HCT116 (cell line): ENCODE data around the gene RBMXL3. TPM values are rescaled to one million over a fixed set of nuclear protein-coding genes. Genes with fewer than 3 reads are reported as not detected.

Source experiments
- ATAC-seq: fragments of 200-7000 bp; cut with Tn5 transposase; 2 replicates; pipeline ENCODE4 v1.9.1; 2020; ENCODE audit warnings: mild to moderate bottlenecking, moderate library complexity
- BruUV-seq: library from RNA; stranded (reverse); fragments of 400-500 nt; replicated peaks from 2 replicates; lab custom pipeline; 2021; lab: Mats Ljungman, UMichigan
- CTCF ChIA-PET: fragments of 300-600 bp; sonication (Branson Sonifier 250); formaldehyde crosslinking; loops from one replicate; lab custom pipeline; 2021; ENCODE audit warnings: antibody characterized with exemption; lab: Charles Lee
- POLR2A ChIA-PET: fragments of 300-600, 350-600 bp; sonication (Branson Sonifier 250); formaldehyde crosslinking; loops from one replicate; lab custom pipeline; 2021; ENCODE audit warnings: antibody characterized with exemption; lab: Charles Lee
- RAD21 ChIA-PET, 2 experiments: fragments of 300-600 bp; sonication (Branson Sonifier 250); formaldehyde crosslinking; loops; one replicate each; lab custom pipeline; 2023; ENCODE audit warnings: low total read pairs in 2 of 2; ENCODE audit not compliant: uncharacterized antibody in 2 of 2, unreplicated experiment in 2 of 2, low non-redundant PET in 1 of 2; lab: Charles Lee
- DNase-seq: peaks from one replicate; pipeline ENCODE4 v3.0.0-alpha.2; 2010; ENCODE audit warnings: low read depth, low spot score
- H2AFZ ChIP-seq: fragments of 200-600 bp; shearing (Covaris generic), sonication (generic); 2 replicates; pipeline ENCODE4 v1.6.1; 2017; ENCODE audit warnings: low read depth, mixed run types, mixed read lengths, antibody characterized with exemption, low read length; ENCODE audit not compliant: poor library complexity, severe bottlenecking
- H3K27ac ChIP-seq: 2 replicates; pipeline ENCODE4 v1.5.1; 2012; ENCODE audit warnings: low read depth, low read length
- H3K27me3 ChIP-seq: fragments of 200-600 bp; sonication (generic); 2 replicates; pipeline ENCODE4 v1.6.1; 2016; ENCODE audit warnings: mixed run types, low read length, mixed read lengths; ENCODE audit not compliant: insufficient read depth
- H3K36me3 ChIP-seq, 2 experiments: fragments of 200-500 bp in 1 of 2; fragments of 200-600 bp in 1 of 2; sonication (Bioruptor generic) in 1 of 2; sonication (generic) in 1 of 2; 2 replicates each; pipeline versions ENCODE4 v1.5.1 to v1.6.1; 2014 to 2016; ENCODE audit warnings: low read length in 2 of 2, inconsistent platforms in 1 of 2, mixed read lengths in 1 of 2, mixed run types in 1 of 2; ENCODE audit not compliant: insufficient read depth in 2 of 2, control insufficient read depth in 1 of 2
- H3K4me1 ChIP-seq, 2 experiments: fragments of 200-600 bp in 1 of 2; sonication (generic) in 1 of 2; 2 replicates each; pipeline versions ENCODE4 v1.5.1 to v1.6.1; 2012 to 2017; ENCODE audit warnings: low read length in 2 of 2, inconsistent platforms in 1 of 2, mild to moderate bottlenecking in 1 of 2, mixed read lengths in 1 of 2, mixed run types in 1 of 2, moderate library complexity in 1 of 2; ENCODE audit not compliant: insufficient read depth in 2 of 2, control insufficient read depth in 1 of 2
- H3K4me2 ChIP-seq: fragments of 200-600 bp; sonication (generic); 2 replicates; pipeline ENCODE4 v1.6.1; 2017; ENCODE audit warnings: mixed run types, low read length, mixed read lengths
- H3K4me3 ChIP-seq, 2 experiments: fragments of 200-600 bp in 1 of 2; sonication (generic) in 1 of 2; replicated peaks in 1 of 2; 2 replicates each; pipeline ENCODE4 v1.5.1; 2011 to 2016; ENCODE audit warnings: low read length in 2 of 2, control low read depth in 1 of 2, low read depth in 1 of 2, mild to moderate bottlenecking in 1 of 2, mixed read lengths in 1 of 2, mixed run types in 1 of 2
- H3K79me2 ChIP-seq: fragments of 200-600 bp; sonication (generic); 2 replicates; pipeline ENCODE4 v1.6.1; 2017; ENCODE audit warnings: mild to moderate bottlenecking, mixed run types, low read length, moderate library complexity, mixed read lengths; ENCODE audit not compliant: insufficient read depth
- H3K9ac ChIP-seq: fragments of 200-600 bp; sonication (generic); 2 replicates; pipeline ENCODE4 v1.6.1; 2016; ENCODE audit warnings: low read length, mixed read lengths
- H3K9me2 ChIP-seq: fragments of 200-600 bp; sonication (generic), shearing (Covaris generic); 2 replicates; pipeline ENCODE4 v1.6.1; 2017; ENCODE audit warnings: mixed run types, mild to moderate bottlenecking, moderate library complexity; ENCODE audit not compliant: insufficient read depth
- H3K9me3 ChIP-seq, 2 experiments: fragments of 200-500 bp in 1 of 2; fragments of 200-600 bp in 1 of 2; sonication (Bioruptor generic) in 1 of 2; sonication (generic) in 1 of 2; 2 replicates each; pipeline ENCODE4 v1.6.1; 2014 to 2017; ENCODE audit warnings: low read length in 2 of 2, mixed read lengths in 2 of 2, inconsistent platforms in 1 of 2, low read depth in 1 of 2, mild to moderate bottlenecking in 1 of 2, mixed run types in 1 of 2, moderate library complexity in 1 of 2; ENCODE audit not compliant: control insufficient read depth in 1 of 2, insufficient read depth in 1 of 2
- H4K20me1 ChIP-seq: fragments of 200-600 bp; sonication (generic), shearing (Covaris generic); 2 replicates; pipeline ENCODE4 v1.6.1; 2017; ENCODE audit warnings: mixed run types, mild to moderate bottlenecking, moderate library complexity; ENCODE audit not compliant: insufficient read depth
- EGR1 ChIP-seq: IDR thresholded peaks from 2 replicates; pipeline ENCODE4 v1.6.1; 2012; ENCODE audit warnings: low read depth
- EZH2 ChIP-seq: fragments of 200-600 bp; sonication (generic); IDR thresholded peaks from 2 replicates; pipeline ENCODE4 v1.6.1; 2017; ENCODE audit warnings: antibody characterized with exemption, mixed run types
- EZH2phosphoT487 ChIP-seq: fragments of 200-600 bp; IDR thresholded peaks from 2 replicates; pipeline ENCODE4 v1.6.1; 2018; ENCODE audit warnings: antibody characterized with exemption, borderline replicate concordance
- FOSL1 ChIP-seq: IDR thresholded peaks from 2 replicates; pipeline ENCODE4 v1.6.1; 2012; ENCODE audit warnings: low read depth
- JUND ChIP-seq: IDR thresholded peaks from 2 replicates; pipeline ENCODE4 v1.6.1; 2012
- POLR2A ChIP-seq: IDR thresholded peaks from 2 replicates; pipeline ENCODE4 v1.7.0; 2011; ENCODE audit warnings: borderline replicate concordance; ENCODE audit not compliant: insufficient read depth, insufficient read length; ENCODE audit errors: extremely low read depth
- SP1 ChIP-seq: IDR thresholded peaks from 2 replicates; pipeline ENCODE4 v1.6.1; 2012; ENCODE audit warnings: low read depth
- YY1 ChIP-seq: IDR thresholded peaks from 2 replicates; pipeline ENCODE4 v1.6.1; 2011; ENCODE audit warnings: low read length, low read depth, moderate library complexity, mild to moderate bottlenecking; ENCODE audit not compliant: insufficient replicate concordance; ENCODE audit errors: extremely low read depth
- ZNF274 ChIP-seq: fragments of 200-500 bp; sonication (Bioruptor generic); IDR thresholded peaks from 2 replicates; pipeline ENCODE4 v1.6.1; 2014; ENCODE audit warnings: mild to moderate bottlenecking, low read depth, low read length, inconsistent platforms
- intact Hi-C: fragments of 100-400 bp; cut with micrococcal nuclease; formaldehyde crosslinking; loops from 2 replicates; pipeline ENCODE4 v1.10.0; 2022
- total RNA-seq: library from RNA; stranded (reverse); gene quantifications from one replicate; pipeline ENCODE4 v1.2.1, GENCODE V29; 2021; ENCODE audit not compliant: unreplicated experiment
- TF ChIP-seq, protein P1 (sequence below): IDR thresholded peaks from 2 replicates; pipeline ENCODE4 v1.6.1; 2012; ENCODE audit warnings: low read depth
- TF ChIP-seq, protein P2 (sequence below): IDR thresholded peaks from 2 replicates; pipeline ENCODE4 v1.6.1; 2011; ENCODE audit warnings: mild to moderate bottlenecking, low read length, moderate library complexity; ENCODE audit not compliant: insufficient replicate concordance; ENCODE audit errors: extremely low read depth

Gene RBMXL3
- total RNA-seq, 1 experiment from 2014 or later: not detected

- no TSS peak for BruUV-seq
These were observed 3.1 kb downstream of the RBMXL3 start for GRCh38 chrX:115192244-115192700.

DNA sequence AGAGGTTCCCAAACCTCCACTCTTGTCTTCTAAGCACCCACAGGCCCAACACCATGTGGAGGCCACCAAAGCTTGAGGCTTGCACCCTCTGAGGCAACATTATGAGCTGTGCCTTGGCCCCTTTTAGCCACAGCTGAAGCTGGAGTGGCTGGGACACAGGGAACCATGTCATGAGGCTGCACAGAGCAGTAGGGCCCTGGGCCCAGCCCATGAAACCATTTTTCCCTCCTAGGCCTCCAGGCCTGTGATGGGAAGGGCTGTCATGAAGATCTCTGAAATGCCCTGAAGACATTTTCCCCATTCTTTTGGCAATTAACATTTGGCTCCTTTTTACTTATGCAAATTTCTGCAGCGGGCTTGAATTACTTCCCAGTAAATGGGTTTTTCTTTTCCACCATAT lies 14.8 kb downstream of the RBMXL3 start:
- Histone ChIP-seq H3K79me2 (no peaks in the 10 kb centered on the region), H3K4me3 (no peak overlapping the region), H3K9me3 (no peaks in the 10 kb centered on the region), H3K9me2 (no peaks in the 10 kb centered on the region), H3K9ac (no peak overlapping the region), H4K20me1 (no peaks in the 10 kb centered on the region), H2AFZ (no peak overlapping the region), H3K27ac (no peak overlapping the region), H3K27me3 (no peaks in the 10 kb centered on the region), H3K36me3 (no peaks in the 10 kb centered on the region), H3K4me2 (no peak overlapping the region), H3K4me1 (no peaks in the 10 kb centered on the region)
- no peak for TF ChIP-seq FOSL1
- TF ChIP-seq, protein P1, sequence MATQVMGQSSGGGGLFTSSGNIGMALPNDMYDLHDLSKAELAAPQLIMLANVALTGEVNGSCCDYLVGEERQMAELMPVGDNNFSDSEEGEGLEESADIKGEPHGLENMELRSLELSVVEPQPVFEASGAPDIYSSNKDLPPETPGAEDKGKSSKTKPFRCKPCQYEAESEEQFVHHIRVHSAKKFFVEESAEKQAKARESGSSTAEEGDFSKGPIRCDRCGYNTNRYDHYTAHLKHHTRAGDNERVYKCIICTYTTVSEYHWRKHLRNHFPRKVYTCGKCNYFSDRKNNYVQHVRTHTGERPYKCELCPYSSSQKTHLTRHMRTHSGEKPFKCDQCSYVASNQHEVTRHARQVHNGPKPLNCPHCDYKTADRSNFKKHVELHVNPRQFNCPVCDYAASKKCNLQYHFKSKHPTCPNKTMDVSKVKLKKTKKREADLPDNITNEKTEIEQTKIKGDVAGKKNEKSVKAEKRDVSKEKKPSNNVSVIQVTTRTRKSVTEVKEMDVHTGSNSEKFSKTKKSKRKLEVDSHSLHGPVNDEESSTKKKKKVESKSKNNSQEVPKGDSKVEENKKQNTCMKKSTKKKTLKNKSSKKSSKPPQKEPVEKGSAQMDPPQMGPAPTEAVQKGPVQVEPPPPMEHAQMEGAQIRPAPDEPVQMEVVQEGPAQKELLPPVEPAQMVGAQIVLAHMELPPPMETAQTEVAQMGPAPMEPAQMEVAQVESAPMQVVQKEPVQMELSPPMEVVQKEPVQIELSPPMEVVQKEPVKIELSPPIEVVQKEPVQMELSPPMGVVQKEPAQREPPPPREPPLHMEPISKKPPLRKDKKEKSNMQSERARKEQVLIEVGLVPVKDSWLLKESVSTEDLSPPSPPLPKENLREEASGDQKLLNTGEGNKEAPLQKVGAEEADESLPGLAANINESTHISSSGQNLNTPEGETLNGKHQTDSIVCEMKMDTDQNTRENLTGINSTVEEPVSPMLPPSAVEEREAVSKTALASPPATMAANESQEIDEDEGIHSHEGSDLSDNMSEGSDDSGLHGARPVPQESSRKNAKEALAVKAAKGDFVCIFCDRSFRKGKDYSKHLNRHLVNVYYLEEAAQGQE: no peak
- TF ChIP-seq EZH2phosphoT487: no peak
- TF ChIP-seq YY1: no peak
- TF ChIP-seq POLR2A: no peak
- TF ChIP-seq EZH2: no peak
- no peak for TF ChIP-seq ZNF274
- no peak for TF ChIP-seq EGR1
- no peak for TF ChIP-seq JUND
- TF ChIP-seq SP1: no peak
- TF ChIP-seq, protein P2, sequence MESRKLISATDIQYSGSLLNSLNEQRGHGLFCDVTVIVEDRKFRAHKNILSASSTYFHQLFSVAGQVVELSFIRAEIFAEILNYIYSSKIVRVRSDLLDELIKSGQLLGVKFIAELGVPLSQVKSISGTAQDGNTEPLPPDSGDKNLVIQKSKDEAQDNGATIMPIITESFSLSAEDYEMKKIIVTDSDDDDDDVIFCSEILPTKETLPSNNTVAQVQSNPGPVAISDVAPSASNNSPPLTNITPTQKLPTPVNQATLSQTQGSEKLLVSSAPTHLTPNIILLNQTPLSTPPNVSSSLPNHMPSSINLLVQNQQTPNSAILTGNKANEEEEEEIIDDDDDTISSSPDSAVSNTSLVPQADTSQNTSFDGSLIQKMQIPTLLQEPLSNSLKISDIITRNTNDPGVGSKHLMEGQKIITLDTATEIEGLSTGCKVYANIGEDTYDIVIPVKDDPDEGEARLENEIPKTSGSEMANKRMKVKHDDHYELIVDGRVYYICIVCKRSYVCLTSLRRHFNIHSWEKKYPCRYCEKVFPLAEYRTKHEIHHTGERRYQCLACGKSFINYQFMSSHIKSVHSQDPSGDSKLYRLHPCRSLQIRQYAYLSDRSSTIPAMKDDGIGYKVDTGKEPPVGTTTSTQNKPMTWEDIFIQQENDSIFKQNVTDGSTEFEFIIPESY: no peak
- BruUV-seq: no TSS peak
- ATAC-seq (no peak), DNase-seq (no peak)
- ChIA-PET POLR2A (no interaction called here), RAD21 (no interaction called here), CTCF (no interaction called here)
- intact Hi-C loops: no loop called here

More at GRCh38 chrX:115192244-115192700, 3.1 kb downstream of the RBMXL3 start:
- H4K20me1 ChIP-seq: no peaks in the 10 kb centered on the region
- no peak overlapping the region for H2AFZ ChIP-seq
- no peaks in the 10 kb centered on the region for H3K79me2 ChIP-seq
- no peaks in the 10 kb centered on the region for H3K9me2 ChIP-seq
- intact Hi-C loops: no loop called here
- no peaks in the 10 kb centered on the region for H3K36me3 ChIP-seq
- CTCF ChIA-PET: no interaction called here
- no peaks in the 10 kb centered on the region for H3K4me1 ChIP-seq
- no peak overlapping the region for H3K4me3 ChIP-seq
- ATAC-seq (no peak), DNase-seq (no peak)
- POLR2A ChIA-PET: no interaction called here
- RAD21 ChIA-PET: no interaction called here
- no peaks in the 10 kb centered on the region for H3K9me3 ChIP-seq
- TF ChIP-seq EZH2: no peak
- H3K27ac ChIP-seq: no peak overlapping the region
- no peak overlapping the region for H3K4me2 ChIP-seq
- H3K9ac ChIP-seq: no peak overlapping the region
- H3K27me3 ChIP-seq: no peaks in the 10 kb centered on the region
